ENCODE data around the gene ZNF653.

Gene ZNF653

DNA sequence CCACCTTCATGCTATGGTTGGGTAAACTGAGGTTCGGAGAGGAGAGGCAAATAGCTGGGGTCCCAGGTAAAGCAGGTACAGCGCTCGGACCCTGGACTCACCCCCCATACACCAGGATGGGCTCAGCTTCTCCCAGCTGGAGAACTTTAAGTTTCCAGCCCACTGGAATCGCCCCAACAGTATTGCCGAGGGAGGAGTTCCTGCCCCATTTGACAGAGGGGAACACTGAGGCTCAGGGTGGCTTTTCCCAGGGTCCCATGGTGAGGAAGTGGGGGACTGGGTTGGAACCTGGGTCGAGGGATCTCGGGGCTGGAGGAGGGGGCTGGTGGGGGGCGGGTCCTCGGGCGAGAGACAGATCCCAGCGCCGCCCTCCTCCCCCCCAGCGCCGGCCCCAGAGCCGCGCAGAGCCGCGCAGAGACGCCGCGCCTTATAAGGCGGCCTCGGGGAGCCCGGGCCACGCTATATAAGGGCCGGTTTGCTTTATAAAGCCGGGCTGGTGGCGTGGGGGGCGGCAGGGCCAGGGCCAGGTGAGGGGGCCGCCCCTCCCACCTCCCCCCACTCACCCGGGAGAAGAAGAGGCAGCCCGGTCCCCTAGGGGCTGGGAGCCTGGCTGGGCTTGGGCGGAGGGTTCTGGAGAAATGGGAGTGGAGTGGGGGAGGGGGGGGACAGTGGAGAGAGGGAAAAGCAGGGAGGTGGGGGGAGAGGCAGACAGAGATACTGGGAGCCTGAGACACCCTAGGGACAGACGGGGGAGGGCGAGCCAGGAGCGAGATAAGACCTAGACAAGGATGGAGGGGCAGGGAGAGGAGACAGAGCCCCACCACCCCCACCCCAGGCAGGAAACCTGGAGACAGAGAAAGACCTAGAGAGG is 34.1 kb upstream of the ZNF653 start:
- Mint-ChIP-seq H3K36me3 (ENCODE audit: low read depth) (no peaks in the 10 kb centered on the region), H3K4me3 (peak overlapping the region; percentile 74 to 81 (median 79)), H3K4me1 (peaks cover 18% of the 10 kb centered on the region), H3K9me3 (no peaks in the 10 kb centered on the region), H3K27ac (peak overlapping the region in 2 of 3 experiments; percentile 46 to 50), H3K27me3 (ENCODE audit: low read depth) (peaks cover 19% of the 10 kb centered on the region)
- TF ChIP-seq, protein P1, sequence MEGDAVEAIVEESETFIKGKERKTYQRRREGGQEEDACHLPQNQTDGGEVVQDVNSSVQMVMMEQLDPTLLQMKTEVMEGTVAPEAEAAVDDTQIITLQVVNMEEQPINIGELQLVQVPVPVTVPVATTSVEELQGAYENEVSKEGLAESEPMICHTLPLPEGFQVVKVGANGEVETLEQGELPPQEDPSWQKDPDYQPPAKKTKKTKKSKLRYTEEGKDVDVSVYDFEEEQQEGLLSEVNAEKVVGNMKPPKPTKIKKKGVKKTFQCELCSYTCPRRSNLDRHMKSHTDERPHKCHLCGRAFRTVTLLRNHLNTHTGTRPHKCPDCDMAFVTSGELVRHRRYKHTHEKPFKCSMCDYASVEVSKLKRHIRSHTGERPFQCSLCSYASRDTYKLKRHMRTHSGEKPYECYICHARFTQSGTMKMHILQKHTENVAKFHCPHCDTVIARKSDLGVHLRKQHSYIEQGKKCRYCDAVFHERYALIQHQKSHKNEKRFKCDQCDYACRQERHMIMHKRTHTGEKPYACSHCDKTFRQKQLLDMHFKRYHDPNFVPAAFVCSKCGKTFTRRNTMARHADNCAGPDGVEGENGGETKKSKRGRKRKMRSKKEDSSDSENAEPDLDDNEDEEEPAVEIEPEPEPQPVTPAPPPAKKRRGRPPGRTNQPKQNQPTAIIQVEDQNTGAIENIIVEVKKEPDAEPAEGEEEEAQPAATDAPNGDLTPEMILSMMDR (IDR thresholded peaks at IDR 0.05; ENCODE audit: unreplicated experiment in 3 of 3), result no peak

DNA sequence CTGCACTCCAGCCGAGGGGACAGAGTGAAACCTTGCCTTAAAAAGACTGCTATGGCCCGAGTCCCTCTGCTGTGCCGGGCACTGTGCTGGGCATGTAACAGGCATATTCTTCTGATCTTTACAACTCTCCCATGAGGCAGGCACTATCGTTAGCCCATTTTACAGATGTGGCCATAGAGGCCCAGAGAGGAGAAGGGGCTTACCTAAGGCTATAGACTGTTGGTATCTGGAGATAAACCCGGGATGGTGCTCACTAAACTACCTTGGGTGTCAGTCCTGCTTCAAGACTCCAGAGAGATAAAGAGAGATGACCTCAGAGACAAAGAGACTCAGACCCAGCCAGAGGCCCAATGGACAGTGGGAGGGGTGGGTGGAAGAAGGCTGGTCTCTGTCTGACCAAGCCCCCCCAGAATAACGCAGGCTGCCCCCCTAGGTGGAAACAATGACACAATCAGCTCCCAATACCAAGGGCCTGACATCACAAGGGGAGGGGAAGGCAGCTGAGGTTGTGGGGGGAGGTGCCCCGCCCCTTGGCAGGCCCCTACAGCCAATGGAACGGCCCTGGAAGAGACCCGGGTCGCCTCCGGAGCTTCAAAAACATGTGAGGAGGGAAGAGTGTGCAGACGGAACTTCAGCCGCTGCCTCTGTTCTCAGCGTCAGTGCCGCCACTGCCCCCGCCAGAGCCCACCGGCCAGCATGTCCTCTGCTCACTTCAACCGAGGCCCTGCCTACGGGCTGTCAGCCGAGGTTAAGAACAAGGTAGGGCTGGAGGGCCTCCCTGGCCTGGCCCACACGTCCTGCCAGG is 32.8 kb upstream of the ZNF653 start, which contains the start of gene CNN1:
Gene CNN1, plus strand, starts transcription at position 620 of the 805 bp plus-strand sequence. Its CDS starts 77 bp downstream, at position 697.
- Mint-ChIP-seq H3K4me1 (peaks cover 18% of the 10 kb centered on the region), H3K27me3 (ENCODE audit: low read depth) (peaks cover 21% of the 10 kb centered on the region), H3K36me3 (ENCODE audit: low read depth) (no peaks in the 10 kb centered on the region), H3K4me3 (peak within 1 kb of the TSS; percentile 70 to 81 (median 79)), H3K9me3 (no peaks in the 10 kb centered on the region), H3K27ac (peak within 1 kb of the TSS in 2 of 3 experiments; percentile 43 to 76)
- TF ChIP-seq, protein P1 (IDR thresholded peaks at IDR 0.05; ENCODE audit: unreplicated experiment in 3 of 3), result no peak

DNA sequence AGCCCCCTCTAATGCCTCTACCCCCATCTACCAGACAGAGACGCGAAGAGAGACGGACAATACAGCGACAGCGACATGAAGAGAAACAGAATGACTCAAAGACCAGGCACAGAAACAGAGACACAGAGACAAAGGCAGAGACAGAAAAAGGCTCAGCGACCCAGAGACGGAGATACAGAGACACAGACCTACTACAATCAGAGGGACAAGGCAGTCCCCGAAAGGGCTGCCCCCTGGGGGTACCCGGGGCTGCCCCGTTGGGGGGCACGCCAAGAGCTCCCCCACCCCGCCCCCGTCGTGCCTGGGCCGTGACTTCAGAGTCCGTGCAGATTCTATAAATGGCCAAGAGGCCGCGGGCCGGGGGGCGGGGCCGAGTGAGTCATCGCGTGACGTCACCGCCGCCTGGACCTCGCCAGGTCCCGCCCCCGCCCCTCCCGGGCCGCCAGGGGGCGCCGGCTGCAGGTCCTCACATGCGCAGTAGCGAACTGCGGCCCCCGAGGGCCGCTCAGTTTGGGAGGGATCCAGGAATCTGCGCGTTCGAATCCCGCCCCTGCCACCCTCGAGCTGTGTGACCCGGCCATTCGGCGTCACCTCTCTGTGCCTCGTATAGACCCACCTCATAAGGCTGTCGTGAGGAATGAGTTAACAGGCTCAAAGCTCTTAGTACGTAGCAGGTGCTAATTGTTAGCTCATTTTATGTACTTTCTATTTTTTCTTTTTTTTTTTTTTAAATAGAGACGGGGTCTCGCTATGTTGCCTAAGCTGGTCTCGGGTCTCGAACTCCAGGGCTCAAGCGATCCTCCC is 30.4 kb upstream of the ZNF653 start:
- TF ChIP-seq, protein P1 (IDR thresholded peaks at IDR 0.05; ENCODE audit: unreplicated experiment in 3 of 3), result peak; percentile 82 to 91 (median 89)
- Mint-ChIP-seq H3K27me3 (ENCODE audit: low read depth) (peaks cover 26% of the 10 kb centered on the region), H3K27ac (peak overlapping the region in 1 of 3 experiments; percentile 83), H3K4me3 (peak overlapping the region; percentile 72 to 81 (median 75)), H3K4me1 (peaks cover 18% of the 10 kb centered on the region), H3K36me3 (ENCODE audit: low read depth) (no peaks in the 10 kb centered on the region), H3K9me3 (no peaks in the 10 kb centered on the region)

DNA sequence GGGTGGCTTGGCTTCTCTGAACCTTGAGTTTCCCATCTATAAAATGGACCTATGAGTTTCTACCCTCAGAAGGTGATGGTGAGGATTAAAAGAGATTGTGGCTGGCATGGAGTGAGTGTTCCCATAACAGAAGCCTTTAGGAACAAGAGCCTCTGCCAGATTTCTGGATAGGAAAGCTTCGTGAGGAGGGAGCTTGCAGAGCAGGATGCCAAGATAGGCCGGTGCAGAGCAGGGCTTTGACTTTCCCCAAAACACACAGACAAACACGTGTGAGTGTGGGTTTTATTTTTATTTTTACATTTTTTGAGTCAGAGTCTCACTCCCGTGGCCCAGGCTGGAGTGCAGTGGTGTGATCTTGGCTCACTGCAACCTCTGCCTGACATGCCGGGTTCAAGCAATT is 29.3 kb upstream of the ZNF653 start:
- TF ChIP-seq, protein P1 (IDR thresholded peaks at IDR 0.05; ENCODE audit: unreplicated experiment in 3 of 3), result no peak
- peak overlapping the region in 2 of 3 experiments; percentile 34 to 46 for H3K4me3 Mint-ChIP-seq
- peak overlapping the region in 1 of 3 experiments; percentile 60 for H3K27ac Mint-ChIP-seq
- H3K27me3 Mint-ChIP-seq (ENCODE audit: low read depth), result peaks cover 26% of the 10 kb centered on the region
- H3K36me3 Mint-ChIP-seq (ENCODE audit: low read depth), result no peaks in the 10 kb centered on the region
- H3K4me1 Mint-ChIP-seq, result peaks cover 18% of the 10 kb centered on the region
- no peaks in the 10 kb centered on the region for H3K9me3 Mint-ChIP-seq

DNA sequence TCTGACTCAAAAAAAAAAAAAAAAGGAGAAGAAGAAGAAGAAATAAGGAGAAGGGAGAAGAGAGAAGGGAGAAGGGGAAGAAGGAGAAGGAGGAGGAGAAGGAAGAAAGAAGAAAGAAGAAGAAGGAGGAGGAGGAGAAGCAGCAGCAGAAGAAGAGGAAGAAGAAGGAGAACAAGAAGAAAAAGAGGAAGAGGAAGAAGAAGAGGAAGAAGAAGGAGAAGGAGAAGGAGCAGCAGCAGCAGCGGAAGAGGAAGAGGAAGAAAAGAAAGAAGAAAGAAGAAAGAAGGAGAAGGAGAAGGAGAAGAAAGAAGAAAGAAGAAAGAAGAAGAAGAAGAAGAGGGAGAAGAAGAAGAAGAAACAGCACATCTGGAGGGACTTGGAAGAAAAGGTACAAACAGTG is 28.9 kb upstream of the ZNF653 start:
- Mint-ChIP-seq H3K27me3 (ENCODE audit: low read depth) (peaks cover 26% of the 10 kb centered on the region), H3K27ac (peak overlapping the region in 1 of 3 experiments; percentile 60), H3K4me1 (peaks cover 18% of the 10 kb centered on the region), H3K36me3 (ENCODE audit: low read depth) (no peaks in the 10 kb centered on the region), H3K9me3 (no peaks in the 10 kb centered on the region), H3K4me3 (peak overlapping the region in 2 of 3 experiments; percentile 34 to 46)
- TF ChIP-seq, protein P1 (IDR thresholded peaks at IDR 0.05; ENCODE audit: unreplicated experiment in 3 of 3), result no peak

Data from nephron (organoid).